Measurements from ENCODE around the gene GTF2F1. TPM values are rescaled to one million over a fixed set of nuclear protein-coding genes. Genes with fewer than 3 reads are reported as not detected.

Gene GTF2F1
- total RNA-seq, 1 donor from 2014 or later = 67.9 TPM

GRCh38 chr19:6383188-6383587, 9.8 kb downstream of the GTF2F1 start:
- Histone ChIP-seq H3K36me3 (peaks cover 82 to 90% of the 10 kb centered on the region in 2 donors), H3K27ac (no peak overlapping the region), H3K27me3 (no peaks in the 10 kb centered on the region), H3K4me3 (no peak overlapping the region), H3K4me1 (peaks cover 0 to under 1% of the 10 kb centered on the region in 2 donors), H3K9me3 (no peaks in the 10 kb centered on the region)
- DNase-seq (ENCODE audit: low spot score in 2 of 2) = no peak
- no peak for TF ChIP-seq CTCF (IDR thresholded peaks at IDR 0.05)
- intact Hi-C loops (cut with DNase I) = no loop called here

GRCh38 chr19:6381030-6381750, 11.8 kb downstream of the GTF2F1 start:
- H3K27me3 ChIP-seq = no peaks in the 10 kb centered on the region
- H3K4me3 ChIP-seq = no peak overlapping the region
- intact Hi-C loops (cut with DNase I) = no loop called here
- DNase-seq (ENCODE audit: low spot score in 2 of 2) = no peak
- peaks cover 64 to 70% of the 10 kb centered on the region in 2 donors for H3K36me3 ChIP-seq
- H3K4me1 ChIP-seq = peaks cover 0 to 7% of the 10 kb centered on the region in 2 donors
- H3K27ac ChIP-seq = no peak overlapping the region
- no peak for TF ChIP-seq CTCF (IDR thresholded peaks at IDR 0.05)
- no peaks in the 10 kb centered on the region for H3K9me3 ChIP-seq

GRCh38 chr19:6379744-6380143, 13.2 kb downstream of the GTF2F1 start:
- Histone ChIP-seq H3K4me3 (no peak overlapping the region), H3K27me3 (no peaks in the 10 kb centered on the region), H3K36me3 (peaks cover 52 to 60% of the 10 kb centered on the region in 2 donors), H3K27ac (no peak overlapping the region), H3K9me3 (no peaks in the 10 kb centered on the region), H3K4me1 (peaks cover 0 to 7% of the 10 kb centered on the region in 2 donors)
- no peak for DNase-seq (ENCODE audit: low spot score in 2 of 2)
- intact Hi-C loops (cut with DNase I) = no loop called here
- TF ChIP-seq CTCF (IDR thresholded peaks at IDR 0.05) = no peak

- H3K36me3 ChIP-seq = peaks cover 42 to 50% of the 10 kb centered on the region in 2 donors
These were observed 14.5 kb downstream of the GTF2F1 start for GRCh38 chr19:6378486-6378885.

GRCh38 chr19:6378041-6378440, 14.9 kb downstream of the GTF2F1 start:
- Histone ChIP-seq H3K27ac (peak overlapping the region in 1 of 2 donors; percentile 28), H3K36me3 (peaks cover 37 to 45% of the 10 kb centered on the region in 2 donors), H3K27me3 (no peaks in the 10 kb centered on the region), H3K4me3 (no peak overlapping the region), H3K9me3 (no peaks in the 10 kb centered on the region), H3K4me1 (peaks cover 3 to 11% of the 10 kb centered on the region in 2 donors)
- no peak for TF ChIP-seq CTCF (IDR thresholded peaks at IDR 0.05)
- intact Hi-C loops (cut with DNase I) = no loop called here
- no peak for DNase-seq (ENCODE audit: low spot score in 2 of 2)

More at GRCh38 chr19:6378486-6378885, 14.5 kb downstream of the GTF2F1 start:
- no peak overlapping the region for H3K27ac ChIP-seq
- H3K9me3 ChIP-seq = no peaks in the 10 kb centered on the region
- TF ChIP-seq CTCF (IDR thresholded peaks at IDR 0.05) = no peak
- H3K4me3 ChIP-seq = no peak overlapping the region
- no peaks in the 10 kb centered on the region for H3K27me3 ChIP-seq
- no peak for DNase-seq (ENCODE audit: low spot score in 2 of 2)
- intact Hi-C loops (cut with DNase I) = no loop called here
- peaks cover 3 to 10% of the 10 kb centered on the region in 2 donors for H3K4me1 ChIP-seq
